MM.1S (cell line): Measurements from ENCODE around the gene AGO3.

Experiments
- DNase-seq: peaks from one replicate; pipeline ENCODE4 v3.0.0-alpha.2; 2015
- H2AFZ ChIP-seq: fragments of 300-600 bp; sonication (generic); 2 replicates; pipeline ENCODE4 v1.6.0; 2016; ENCODE audit warnings: antibody characterized with exemption, low read length
- H3F3A ChIP-seq: fragments of 300-600 bp; sonication (generic); 2 replicates; pipeline ENCODE4 v1.6.1; 2016; ENCODE audit warnings: mild to moderate bottlenecking, antibody characterized with exemption, low read length, moderate library complexity, mixed read lengths; ENCODE audit not compliant: insufficient read depth
- H3K27ac ChIP-seq: fragments of 300-600 bp; sonication (generic); 2 replicates; pipeline ENCODE4 v1.5.1; 2016; ENCODE audit warnings: mild to moderate bottlenecking, low read length
- H3K27me3 ChIP-seq: fragments of 300-600 bp; sonication (generic); replicated peaks from 2 replicates; pipeline ENCODE4 v1.6.0; 2016; ENCODE audit warnings: low read length; ENCODE audit not compliant: insufficient read depth
- H3K36me3 ChIP-seq: fragments of 300-600 bp; sonication (generic); replicated peaks from 2 replicates; pipeline ENCODE4 v1.6.1; 2016; ENCODE audit warnings: mild to moderate bottlenecking, low read length, mixed read lengths; ENCODE audit not compliant: insufficient read depth
- H3K4me1 ChIP-seq: fragments of 300-600 bp; sonication (generic); 2 replicates; pipeline ENCODE4 v1.6.1; 2016; ENCODE audit warnings: low read length, mixed read lengths
- H3K4me2 ChIP-seq: fragments of 300-600 bp; sonication (generic); 2 replicates; pipeline ENCODE4 v1.6.0; 2016; ENCODE audit warnings: low read depth, low read length
- H3K4me3 ChIP-seq: fragments of 300-600 bp; sonication (generic); 2 replicates; pipeline ENCODE4 v1.5.1; 2016; ENCODE audit warnings: low read length, mixed read lengths
- H3K79me2 ChIP-seq: fragments of 300-600 bp; sonication (generic); 2 replicates; pipeline ENCODE4 v1.6.1; 2016; ENCODE audit warnings: mixed run types, low read length, mixed read lengths
- H3K9ac ChIP-seq: fragments of 300-600 bp; sonication (generic); 2 replicates; pipeline ENCODE4 v1.6.1; 2016; ENCODE audit warnings: low read length, mixed read lengths
- H3K9me2 ChIP-seq: fragments of 300-600 bp; sonication (generic); replicated peaks from 2 replicates; pipeline ENCODE4 v1.6.1; 2016; ENCODE audit warnings: mild to moderate bottlenecking, low read length, mixed read lengths; ENCODE audit not compliant: insufficient read depth
- H3K9me3 ChIP-seq: fragments of 300-600 bp; sonication (generic); replicated peaks from 2 replicates; pipeline ENCODE4 v1.6.1; 2016; ENCODE audit warnings: mild to moderate bottlenecking, low read length, mixed read lengths; ENCODE audit not compliant: insufficient read depth
- H4K20me1 ChIP-seq: fragments of 300-600 bp; sonication (generic); 2 replicates; pipeline ENCODE4 v1.6.1; 2016; ENCODE audit warnings: mild to moderate bottlenecking, low read length, moderate library complexity, mixed read lengths; ENCODE audit not compliant: insufficient read depth
- EZH2 ChIP-seq: fragments of 300-600 bp; sonication (generic); optimal IDR thresholded peaks from 2 replicates; pipeline ENCODE3; 2017; ENCODE audit warnings: low read depth, mild to moderate bottlenecking, antibody characterized with exemption, low read length, mixed read lengths
- EZH2phosphoT487 ChIP-seq: fragments of 300-600 bp; sonication (generic); IDR thresholded peaks from 2 replicates; pipeline ENCODE4 v1.6.1; 2018; ENCODE audit warnings: antibody characterized with exemption, low read length
- TF ChIP-seq, protein P1 (sequence below): fragments of 300-600 bp; sonication (generic); IDR thresholded peaks from 2 replicates; pipeline ENCODE4 v1.5.1; 2016; ENCODE audit warnings: antibody characterized with exemption, low read length, mixed read lengths

Gene AGO3

DNA sequence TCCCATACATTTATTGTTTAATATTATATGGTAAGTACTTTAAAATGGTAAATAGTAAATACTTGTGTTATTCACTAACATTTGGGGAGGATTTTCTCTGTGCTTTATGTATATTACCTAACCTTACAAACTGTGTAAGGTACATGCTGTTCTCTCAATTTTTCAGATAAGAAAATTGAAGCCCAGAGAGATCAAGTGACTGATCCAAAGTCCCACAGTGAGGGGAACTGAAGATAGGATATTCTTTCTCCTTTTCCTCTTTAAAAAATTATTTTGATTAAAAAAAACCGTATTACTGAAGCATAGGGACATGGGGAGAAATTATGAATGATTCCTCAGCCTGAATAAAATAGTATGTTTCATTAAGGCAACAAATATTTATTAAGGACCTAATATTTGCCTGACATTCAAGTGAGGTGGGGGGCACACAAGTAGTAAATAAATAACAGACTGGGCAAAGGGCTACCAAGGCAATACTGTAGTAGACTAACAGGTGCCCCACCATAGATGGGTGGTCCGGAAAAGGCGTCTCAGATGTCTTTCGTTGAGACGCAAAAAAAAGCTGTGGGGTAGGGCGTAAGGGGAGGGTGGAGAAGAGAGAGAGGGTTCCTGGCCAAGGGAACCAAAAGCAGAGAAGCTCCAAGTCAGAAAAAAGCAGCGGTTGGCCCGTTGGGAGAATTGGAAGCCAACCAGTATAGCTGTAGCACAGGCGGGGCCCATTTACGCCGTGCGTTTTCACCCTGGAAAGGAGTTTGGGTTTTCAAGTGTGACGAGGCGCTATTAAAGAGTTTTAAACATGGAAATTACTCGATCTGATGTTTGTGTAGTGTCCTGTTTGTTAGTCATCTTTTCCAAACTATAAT, 944 bp upstream of the AGO3 start:
- Histone ChIP-seq H3K9ac (peak overlapping the region; percentile 80), H3K27me3 (no peaks in the 10 kb centered on the region), H3K9me2 (no peaks in the 10 kb centered on the region), H3K27ac (peak overlapping the region; percentile 83), H2AFZ (peak overlapping the region; percentile 89), H3K4me2 (peak overlapping the region; percentile 89), H4K20me1 (peaks cover under 1% of the 10 kb centered on the region; the same call in 1 of the 2 replicates), H3K4me3 (peak overlapping the region; percentile 97), H3K36me3 (no peaks in the 10 kb centered on the region), H3K4me1 (peaks cover 5% of the 10 kb centered on the region), H3K79me2 (peaks cover 37% of the 10 kb centered on the region), H3F3A (peaks cover 22% of the 10 kb centered on the region), H3K9me3 (no peaks in the 10 kb centered on the region)
- DNase-seq = peak; percentile 35
- TF ChIP-seq EZH2phosphoT487 = no peak
- TF ChIP-seq, protein P1, sequence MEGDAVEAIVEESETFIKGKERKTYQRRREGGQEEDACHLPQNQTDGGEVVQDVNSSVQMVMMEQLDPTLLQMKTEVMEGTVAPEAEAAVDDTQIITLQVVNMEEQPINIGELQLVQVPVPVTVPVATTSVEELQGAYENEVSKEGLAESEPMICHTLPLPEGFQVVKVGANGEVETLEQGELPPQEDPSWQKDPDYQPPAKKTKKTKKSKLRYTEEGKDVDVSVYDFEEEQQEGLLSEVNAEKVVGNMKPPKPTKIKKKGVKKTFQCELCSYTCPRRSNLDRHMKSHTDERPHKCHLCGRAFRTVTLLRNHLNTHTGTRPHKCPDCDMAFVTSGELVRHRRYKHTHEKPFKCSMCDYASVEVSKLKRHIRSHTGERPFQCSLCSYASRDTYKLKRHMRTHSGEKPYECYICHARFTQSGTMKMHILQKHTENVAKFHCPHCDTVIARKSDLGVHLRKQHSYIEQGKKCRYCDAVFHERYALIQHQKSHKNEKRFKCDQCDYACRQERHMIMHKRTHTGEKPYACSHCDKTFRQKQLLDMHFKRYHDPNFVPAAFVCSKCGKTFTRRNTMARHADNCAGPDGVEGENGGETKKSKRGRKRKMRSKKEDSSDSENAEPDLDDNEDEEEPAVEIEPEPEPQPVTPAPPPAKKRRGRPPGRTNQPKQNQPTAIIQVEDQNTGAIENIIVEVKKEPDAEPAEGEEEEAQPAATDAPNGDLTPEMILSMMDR = no peak
- no peak for TF ChIP-seq EZH2

- Histone ChIP-seq H3K9me2 (no peaks in the 10 kb centered on the region), H3K4me2 (peak overlapping the region; percentile 89), H3K36me3 (no peaks in the 10 kb centered on the region), H3K79me2 (peaks cover 51% of the 10 kb centered on the region), H3K27ac (peak overlapping the region; percentile 83), H3F3A (peaks cover 32% of the 10 kb centered on the region), H4K20me1 (peaks cover 14% of the 10 kb centered on the region; the same call in 1 of the 2 replicates), H3K9me3 (no peaks in the 10 kb centered on the region), H3K27me3 (no peaks in the 10 kb centered on the region), H3K4me1 (peaks cover 16% of the 10 kb centered on the region), H3K4me3 (peak overlapping the region; percentile 97), H2AFZ (peak overlapping the region; percentile 99), H3K9ac (peak overlapping the region; percentile 80)
- peak; percentile 28 for DNase-seq
- TF ChIP-seq EZH2 (no peak), EZH2phosphoT487 (no peak)
- TF ChIP-seq, protein P1 = no peak
These were observed 697 bp downstream of the AGO3 start for GRCh38 chr1:35931446-35932157.

DNA sequence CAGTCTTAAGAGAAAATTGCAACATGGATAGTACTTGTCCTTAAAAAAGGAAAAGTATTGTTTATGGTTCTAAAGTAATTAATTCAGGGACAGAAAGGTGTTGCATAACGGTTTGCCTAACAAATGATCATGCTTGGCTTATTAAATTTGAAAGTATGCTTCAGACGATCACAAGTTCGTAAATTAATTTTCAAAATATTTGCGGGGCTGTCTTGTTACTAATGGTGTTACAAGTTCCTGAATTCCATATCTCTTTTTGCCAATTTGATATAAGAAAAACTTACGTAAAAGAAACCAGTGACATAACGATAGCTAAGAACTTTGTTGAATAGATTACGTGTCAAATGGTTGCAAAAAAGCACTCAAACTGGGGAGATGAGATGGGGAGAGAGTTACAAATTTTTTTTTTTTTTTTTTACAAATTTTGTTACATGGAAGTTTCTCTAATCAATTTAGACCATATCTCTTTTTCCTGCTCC, 1.3 kb downstream of the AGO3 start:
- H2AFZ ChIP-seq = no peak overlapping the region
- peaks cover 16% of the 10 kb centered on the region for H3K4me1 ChIP-seq
- H3K4me2 ChIP-seq = peak overlapping the region; percentile 89
- H3F3A ChIP-seq = peaks cover 32% of the 10 kb centered on the region
- DNase-seq = no peak
- H3K9me3 ChIP-seq = no peaks in the 10 kb centered on the region
- no peak for TF ChIP-seq EZH2phosphoT487
- TF ChIP-seq, protein P1 = no peak
- H3K79me2 ChIP-seq = peaks cover 57% of the 10 kb centered on the region
- no peaks in the 10 kb centered on the region for H3K9me2 ChIP-seq
- H4K20me1 ChIP-seq = peaks cover 14% of the 10 kb centered on the region; the same call in 1 of the 2 replicates
- no peaks in the 10 kb centered on the region for H3K27me3 ChIP-seq
- H3K27ac ChIP-seq = no peak overlapping the region
- no peak overlapping the region; the same call in 1 of the 2 replicates for H3K9ac ChIP-seq
- peak overlapping the region; percentile 97 for H3K4me3 ChIP-seq
- H3K36me3 ChIP-seq = no peaks in the 10 kb centered on the region
